ENCODE results near the gene MRPL14. TPM values are rescaled to one million over a fixed set of nuclear protein-coding genes. Genes with fewer than 3 reads are reported as not detected.
A peak's percentile ranks its signal among the peaks of the same experiment; 100 is the strongest.

MRPL14 gene
- total RNA-seq, 1 donor from 2014 or later = 66.6 TPM

- DNase-seq (ENCODE audit: low read depth) = no peak
Observed at GRCh38 chr6:44067173-44068139, 59.8 kb downstream of the MRPL14 start.

GRCh38 chr6:44066394-44067172 is 60.7 kb downstream of the MRPL14 start:
- no peak for DNase-seq (ENCODE audit: low read depth)

- DNase-seq (ENCODE audit: low read depth) = no peak
Observed at GRCh38 chr6:44065443-44066140, 61.7 kb downstream of the MRPL14 start.

GRCh38 chr6:44064948-44065272 is 62.3 kb downstream of the MRPL14 start:
- no peak for DNase-seq (ENCODE audit: low read depth)

GRCh38 chr6:44064089-44064947 is 62.9 kb downstream of the MRPL14 start:
- DNase-seq (ENCODE audit: low read depth) = peak; percentile 86

GRCh38 chr6:44063561-44064059 is 63.6 kb downstream of the MRPL14 start:
- DNase-seq (ENCODE audit: low read depth) = no peak

Other genes starting within 250 kb of the MRPL14 start
- 45.2 and 46.7 TPM in 2 replicates for gene TMEM63B, start 102 bp upstream of the MRPL14 start, total RNA-seq
- 0.31 and 1.0 TPM in 2 replicates for gene CAPN11, start 31.4 kb upstream of the MRPL14 start, total RNA-seq
- gene MYMX, start 89.5 kb upstream of the MRPL14 start, total RNA-seq = 109 and 219 TPM in 2 replicates
- gene SLC29A1, start 96.1 kb upstream of the MRPL14 start, total RNA-seq = 159 and 244 TPM in 2 replicates
- gene HSP90AB1, start 119.6 kb upstream of the MRPL14 start, total RNA-seq = 1,588 and 1,639 TPM in 2 replicates
- gene SLC35B2, start 130.1 kb upstream of the MRPL14 start, total RNA-seq = 51.4 and 55.6 TPM in 2 replicates
- gene NFKBIE, start 138.1 kb upstream of the MRPL14 start, total RNA-seq = 7.8 and 12.8 TPM in 2 replicates
- not detected in 2 replicates for gene TMEM151B, start 143.0 kb upstream of the MRPL14 start, total RNA-seq
- gene AARS2, start 185.9 kb upstream of the MRPL14 start, total RNA-seq = 6.1 and 6.8 TPM in 2 replicates
- not detected in 2 replicates for gene SPATS1, start 215.2 kb upstream of the MRPL14 start, total RNA-seq